Measurements from ENCODE around the gene SPINK1.

GRCh38 chr5:147876626-147877025 lies 45.2 kb upstream of the SPINK1 start:
- TF ChIP-seq CTCF (optimal IDR thresholded peaks at IDR 0.05 in 1 of 3, IDR thresholded peaks at IDR 0.05 in 1 of 3, conservative IDR thresholded peaks at IDR 0.05 in 1 of 3; ENCODE audit: extremely low read depth in 1 of 3, insufficient read depth in 2 of 3, low read length in 3 of 3) (no peak), EZH2 (IDR thresholded peaks at IDR 0.05; ENCODE audit: low read length) (no peak)
